HepG2 (cell line): ENCODE data around the gene HEY2. TPM values are rescaled to one million over a fixed set of nuclear protein-coding genes. Genes with fewer than 3 reads are reported as not detected.

Experiments used
- ATAC-seq: fragments of 200-7000 bp; cut with Tn5 transposase; 3 replicates; pipeline ENCODE4 v1.9.1; 2020; ENCODE audit warnings: mild to moderate bottlenecking, moderate library complexity
- BruUV-seq: library from RNA; stranded (reverse); fragments of 400-500 nt; replicated peaks from 2 replicates; lab custom pipeline; 2021; lab: Mats Ljungman, UMichigan
- CTCF ChIA-PET: fragments of 300-600 bp; formaldehyde crosslinking; extraction: SDS; loops from one replicate; lab custom pipeline; 2021; ENCODE audit warnings: low total read pairs, inconsistent platforms, low intra/inter-chr PET ratio; lab: Yijun Ruan, JAX
- POLR2A ChIA-PET: fragments of 350-600 bp; sonication (Branson Sonifier 250); formaldehyde crosslinking; loops from one replicate; lab custom pipeline; 2020; ENCODE audit warnings: antibody characterized with exemption, inconsistent platforms; lab: Yijun Ruan, JAX
- DNase-seq: peaks from one replicate; pipeline ENCODE4 v3.0.0-alpha.2; 2015; ENCODE audit warnings: low spot score
- FAIRE-seq: peaks from 3 replicates; lab custom pipeline; 2011; peaks lifted over from hg19 to GRCh38; lab: Jason Lieb, UNC
- H2AFZ ChIP-seq: one replicate; pipeline ENCODE4 v1.6.1; 2011; ENCODE audit warnings: low read length, inconsistent platforms
- H3K27ac ChIP-seq: fragments of 300-600 bp; 3 replicates; pipeline ENCODE4 v1.8.0; 2011; ENCODE audit warnings: mixed run types, mild to moderate bottlenecking, mixed read lengths, low read length, inconsistent platforms; ENCODE audit not compliant: insufficient read depth; ENCODE audit errors: extremely low read length
- H3K27me3 ChIP-seq, 2 experiments: fragments of 200-600 bp in 1 of 2; 2 replicates in 1 of 2; 3 replicates in 1 of 2; pipeline versions ENCODE4 v1.6.0 to v1.8.0; 2011; ENCODE audit warnings: low read length in 2 of 2, mild to moderate bottlenecking in 2 of 2, moderate library complexity in 2 of 2, inconsistent platforms in 1 of 2; ENCODE audit not compliant: insufficient read depth in 2 of 2, control insufficient read depth in 1 of 2
- H3K36me3 ChIP-seq, 2 experiments: fragments of 200-600 bp in 1 of 2; replicated peaks in 1 of 2; 2 replicates in 1 of 2; 3 replicates in 1 of 2; pipeline versions ENCODE4 v1.5.1 to v1.8.0; 2011; ENCODE audit warnings: low read length in 2 of 2, inconsistent platforms in 1 of 2; ENCODE audit not compliant: insufficient read depth in 2 of 2, control insufficient read depth in 1 of 2
- H3K4me1 ChIP-seq: 2 replicates; pipeline ENCODE4 v1.5.1; 2012; ENCODE audit warnings: low read length, inconsistent platforms; ENCODE audit not compliant: insufficient read depth
- H3K4me2 ChIP-seq: 2 replicates; pipeline ENCODE4 v1.6.0; 2011; ENCODE audit warnings: low read depth, low read length, inconsistent platforms
- H3K4me3 ChIP-seq, 3 experiments: fragments of 200-600 bp in 1 of 3; sonication (generic), shearing (Covaris generic) in 1 of 3; replicated peaks in 1 of 3; 2 replicates each; pipeline ENCODE4 v1.5.1; 2011 to 2016; ENCODE audit warnings: low read length in 3 of 3, inconsistent platforms in 2 of 3, low read depth in 2 of 3, mild to moderate bottlenecking in 2 of 3, control low read depth in 1 of 3, mixed read lengths in 1 of 3; ENCODE audit not compliant: insufficient read depth in 1 of 3
- H3K79me2 ChIP-seq: one replicate; pipeline ENCODE4 v1.6.1; 2011; ENCODE audit warnings: low read length, inconsistent platforms; ENCODE audit not compliant: insufficient read depth
- H3K9ac ChIP-seq: 2 replicates; pipeline ENCODE4 v1.6.0; 2011; ENCODE audit warnings: mild to moderate bottlenecking, low read depth, low read length, inconsistent platforms; ENCODE audit not compliant: insufficient read depth
- H3K9me3 ChIP-seq: 2 replicates; pipeline ENCODE4 v1.5.1; 2012; ENCODE audit warnings: mild to moderate bottlenecking, low read length
- H4K20me1 ChIP-seq: 2 replicates; pipeline ENCODE4 v1.6.0; 2011; ENCODE audit warnings: inconsistent platforms, mild to moderate bottlenecking, low read length, moderate library complexity; ENCODE audit not compliant: insufficient read depth
- MZF1 ChIP-seq: sonication (generic); formaldehyde crosslinking; IDR thresholded peaks from 2 replicates; pipeline ENCODE4 v1.8.1; 2023; ENCODE audit warnings: mild to moderate bottlenecking, missing genetic modification reagents, borderline replicate concordance
- TGIF2 ChIP-seq: IDR thresholded peaks from 2 replicates; pipeline ENCODE4 v1.6.1; 2016; ENCODE audit warnings: control low read depth, missing compliant biosample characterization
- ZBTB26 ChIP-seq: IDR thresholded peaks from 2 replicates; pipeline ENCODE4 v1.6.1; 2016; ENCODE audit warnings: missing compliant biosample characterization, missing genetic modification reagents, borderline replicate concordance
- ZBTB37 ChIP-seq: sonication (generic); formaldehyde crosslinking; IDR thresholded peaks from 2 replicates; pipeline ENCODE4 v1.4.0; 2020; ENCODE audit warnings: mild to moderate bottlenecking, missing genetic modification reagents
- ZC3H4 ChIP-seq: sonication (generic); formaldehyde crosslinking; IDR thresholded peaks from 2 replicates; pipeline ENCODE4 v1.4.0; 2020; ENCODE audit warnings: missing genetic modification reagents, borderline replicate concordance
- ZNF672 ChIP-seq: sonication (generic); formaldehyde crosslinking; IDR thresholded peaks from 2 replicates; pipeline ENCODE4 v1.8.1; 2022; ENCODE audit warnings: missing genetic modification reagents
- ZNF703 ChIP-seq: sonication (generic); formaldehyde crosslinking; IDR thresholded peaks from 2 replicates; pipeline ENCODE4 v1.5.1; 2020; ENCODE audit warnings: missing genetic modification reagents, mild to moderate bottlenecking, moderate library complexity, borderline replicate concordance
- ZNF781 ChIP-seq: sonication (generic); formaldehyde crosslinking; IDR thresholded peaks from 2 replicates; pipeline ENCODE4 v1.5.1; 2020; ENCODE audit warnings: borderline replicate concordance, mild to moderate bottlenecking, missing genetic modification reagents; ENCODE audit errors: not compliant biosample characterization
- ZNF878 ChIP-seq: sonication (generic); formaldehyde crosslinking; IDR thresholded peaks from 2 replicates; pipeline ENCODE4 v1.8.1; 2023; ENCODE audit warnings: mild to moderate bottlenecking, missing genetic modification reagents, moderate library complexity
- WGBS: methylation state at CpG from one replicate; pipeline ENCODE4 v1.1.6; 2017; ENCODE audit warnings: low lambda C conversion rate; 5-methylcytosine and 5-hydroxymethylcytosine counted together
- in situ Hi-C: cut with HindIII; loops from 2 replicates; pipeline ENCODE4 v1.10.0; 2017; ENCODE audit warnings: low pct_unique_long_range_greater_than_20kb; ENCODE audit not compliant: extremely low pct_ligation_motif_present
- intact Hi-C: fragments of 100-400 bp; cut with micrococcal nuclease; formaldehyde crosslinking; loops from one replicate; pipeline ENCODE4 v1.10.0; 2022; ENCODE audit not compliant: unreplicated experiment
- polyA plus RNA-seq, 8 experiments: library from polyadenylated mRNA; depleted of rRNA in 3 of 8; stranded (reverse) in 7 of 8; unstranded in 1 of 8; fragments of >200 nt; fragmentation: Illumina TruSeq in 4 of 8; extraction: Trizol in 4 of 8; gene quantifications; 2 replicates each; pipeline versions ENCODE4 v1.2.1 to v1.2.3, GENCODE V29; 2011 to 2016; ENCODE audit warnings: low read depth in 4 of 8, missing spikeins in 1 of 8, mixed read lengths in 1 of 8; ENCODE audit not compliant: insufficient read depth in 1 of 8
- total RNA-seq, 5 experiments: library from RNA; depleted of rRNA; stranded (reverse); fragments of >200 nt; fragmentation: Illumina TruSeq; extraction: Trizol; gene quantifications; 2 replicates each; pipeline ENCODE4 v1.2.3, GENCODE V29; 2016; ENCODE audit warnings: low read depth in 1 of 5
- TF ChIP-seq, protein P1 (sequence below): sonication (generic); IDR thresholded peaks from 2 replicates; pipeline ENCODE4 v1.6.1; 2016; ENCODE audit warnings: low read depth, borderline replicate concordance
- TF ChIP-seq, protein P2 (sequence below): sonication (generic); formaldehyde crosslinking; IDR thresholded peaks from 2 replicates; pipeline ENCODE4 v1.4.0; 2020; ENCODE audit warnings: low read depth, missing genetic modification reagents

HEY2 gene
- total and polyA plus RNA-seq, 2 of the 13 experiments (the other 11 are each of a cell fraction or from before 2014, with no cell fraction given), result 0.04 TPM

DNA sequence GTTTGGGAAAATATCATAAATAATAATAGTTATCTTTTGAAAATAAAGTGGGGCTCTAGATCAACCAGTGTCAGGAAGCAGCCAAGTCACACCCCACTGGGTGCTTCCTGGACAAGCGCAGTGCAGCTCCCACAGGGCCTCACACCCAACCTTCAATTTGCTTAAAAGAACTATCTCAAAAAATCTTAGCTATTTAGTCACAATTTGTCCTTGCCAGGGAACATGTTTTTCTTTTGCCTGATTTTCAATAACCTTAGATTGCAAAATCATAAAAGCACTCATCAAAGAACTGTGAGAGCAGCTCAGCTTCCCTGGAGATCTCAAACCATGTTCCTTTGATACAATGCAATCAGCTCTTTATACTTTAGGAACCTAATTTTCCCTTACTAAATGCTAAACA, 39.7 kb downstream of the HEY2 start (continued):
- TF ChIP-seq ZBTB37 (CRISPR knock-in tag) (no peak), ZNF703 (CRISPR knock-in tag) (no peak), ZNF672 (CRISPR knock-in tag) (no peak)

DNA sequence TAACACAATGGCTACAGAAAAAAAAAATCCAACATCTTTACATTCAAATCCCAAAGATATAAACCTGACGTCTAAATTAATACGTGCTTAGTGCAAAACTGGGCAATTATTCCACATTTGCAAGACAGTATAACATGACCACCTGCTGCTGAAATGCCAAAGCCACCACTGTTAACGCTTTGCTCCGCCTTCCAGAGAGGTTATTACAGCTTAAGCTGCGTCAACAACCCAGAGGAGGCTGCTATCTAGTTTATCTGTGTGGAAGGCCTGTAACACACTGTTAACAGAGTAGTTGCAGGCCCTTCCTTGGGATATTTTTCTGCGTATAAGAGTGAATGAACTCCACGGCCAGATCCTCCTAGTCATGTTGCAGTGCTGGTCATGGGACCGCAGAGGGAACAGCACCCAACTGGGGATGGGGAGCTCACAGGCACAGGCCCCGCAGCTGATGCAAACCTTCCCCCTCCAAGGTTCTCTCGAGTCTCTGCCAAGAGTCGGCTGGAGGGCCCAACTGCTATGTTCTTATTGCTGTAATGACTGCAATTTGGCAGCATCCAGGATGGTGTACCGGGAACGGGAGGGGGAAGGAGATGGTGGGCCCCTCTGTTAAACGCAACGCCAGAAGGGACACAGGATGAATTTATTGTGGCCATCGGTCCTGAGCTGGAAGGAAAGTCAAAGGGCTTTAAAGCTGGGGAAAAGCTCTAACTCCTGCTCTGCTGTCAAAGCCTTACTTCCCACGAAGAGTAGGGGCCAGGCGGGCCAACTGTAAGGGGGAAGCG, 40.3 kb downstream of the HEY2 start:
- Histone ChIP-seq H3K4me3 (peak overlapping the region; percentile 90 to 97 (median 94)), H3K27ac (peak overlapping the region; percentile 88), H3K9ac (peak overlapping the region; percentile 83), H3K4me1 (peaks cover 37% of the 10 kb centered on the region), H3K36me3 (no peaks in the 10 kb centered on the region), H3K9me3 (no peaks in the 10 kb centered on the region), H3K4me2 (peak overlapping the region; percentile 87), H2AFZ (peak overlapping the region; percentile 89), H3K27me3 (no peaks in the 10 kb centered on the region; a peak in 2 of 5 replicates), H4K20me1 (no peaks in the 10 kb centered on the region), H3K79me2 (peaks cover 26% of the 10 kb centered on the region)
- WGBS, result 2% methylated on average over 18 of the region's 19 CpGs
- FAIRE-seq, result no peak
- CTCF ChIA-PET, result no interaction called here
- in situ Hi-C loops, result loop anchor here (5.0 kb wide), 1 partner anchor 163 kb away; no protein-coding TSS in a partner anchor
- ATAC-seq, result peak; percentile 63
- intact Hi-C loops, result loop anchor here (1.0 to 5.0 kb wide), 7 partner anchors 9 to 197 kb away; partner anchors contain the start of gene TRMT11
- POLR2A ChIA-PET, result interaction anchor here (0.7 to 4.0 kb wide), 22 partner anchors 9 to 1477 kb away, joined by 3 to 107 read pairs (median 4); partner anchors contain the start of genes HDDC2, HINT3, RNF146 and TRMT11
- BruUV-seq, result TSS peak; percentile 88
- peak; percentile 54 for DNase-seq
- TF ChIP-seq TGIF2 (CRISPR knock-in tag) (peak; percentile 89), ZNF781 (CRISPR knock-in tag) (peak; percentile 52), MZF1 (CRISPR knock-in tag) (0 out of 2 replicates have a peak, but pooled peaks have one; percentile 57), ZC3H4 (CRISPR knock-in tag) (peak; percentile 38; the same call in 1 of the 2 replicates), ZBTB26 (CRISPR knock-in tag) (peak; percentile 60; the same call in 1 of the 2 replicates), ZNF878 (CRISPR knock-in tag) (peak; percentile 51)
- TF ChIP-seq, protein P1, sequence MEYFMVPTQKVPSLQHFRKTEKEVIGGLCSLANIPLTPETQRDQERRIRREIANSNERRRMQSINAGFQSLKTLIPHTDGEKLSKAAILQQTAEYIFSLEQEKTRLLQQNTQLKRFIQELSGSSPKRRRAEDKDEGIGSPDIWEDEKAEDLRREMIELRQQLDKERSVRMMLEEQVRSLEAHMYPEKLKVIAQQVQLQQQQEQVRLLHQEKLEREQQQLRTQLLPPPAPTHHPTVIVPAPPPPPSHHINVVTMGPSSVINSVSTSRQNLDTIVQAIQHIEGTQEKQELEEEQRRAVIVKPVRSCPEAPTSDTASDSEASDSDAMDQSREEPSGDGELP, result peak; percentile 44; the same call in 1 of the 2 replicates
- TF ChIP-seq, protein P2, sequence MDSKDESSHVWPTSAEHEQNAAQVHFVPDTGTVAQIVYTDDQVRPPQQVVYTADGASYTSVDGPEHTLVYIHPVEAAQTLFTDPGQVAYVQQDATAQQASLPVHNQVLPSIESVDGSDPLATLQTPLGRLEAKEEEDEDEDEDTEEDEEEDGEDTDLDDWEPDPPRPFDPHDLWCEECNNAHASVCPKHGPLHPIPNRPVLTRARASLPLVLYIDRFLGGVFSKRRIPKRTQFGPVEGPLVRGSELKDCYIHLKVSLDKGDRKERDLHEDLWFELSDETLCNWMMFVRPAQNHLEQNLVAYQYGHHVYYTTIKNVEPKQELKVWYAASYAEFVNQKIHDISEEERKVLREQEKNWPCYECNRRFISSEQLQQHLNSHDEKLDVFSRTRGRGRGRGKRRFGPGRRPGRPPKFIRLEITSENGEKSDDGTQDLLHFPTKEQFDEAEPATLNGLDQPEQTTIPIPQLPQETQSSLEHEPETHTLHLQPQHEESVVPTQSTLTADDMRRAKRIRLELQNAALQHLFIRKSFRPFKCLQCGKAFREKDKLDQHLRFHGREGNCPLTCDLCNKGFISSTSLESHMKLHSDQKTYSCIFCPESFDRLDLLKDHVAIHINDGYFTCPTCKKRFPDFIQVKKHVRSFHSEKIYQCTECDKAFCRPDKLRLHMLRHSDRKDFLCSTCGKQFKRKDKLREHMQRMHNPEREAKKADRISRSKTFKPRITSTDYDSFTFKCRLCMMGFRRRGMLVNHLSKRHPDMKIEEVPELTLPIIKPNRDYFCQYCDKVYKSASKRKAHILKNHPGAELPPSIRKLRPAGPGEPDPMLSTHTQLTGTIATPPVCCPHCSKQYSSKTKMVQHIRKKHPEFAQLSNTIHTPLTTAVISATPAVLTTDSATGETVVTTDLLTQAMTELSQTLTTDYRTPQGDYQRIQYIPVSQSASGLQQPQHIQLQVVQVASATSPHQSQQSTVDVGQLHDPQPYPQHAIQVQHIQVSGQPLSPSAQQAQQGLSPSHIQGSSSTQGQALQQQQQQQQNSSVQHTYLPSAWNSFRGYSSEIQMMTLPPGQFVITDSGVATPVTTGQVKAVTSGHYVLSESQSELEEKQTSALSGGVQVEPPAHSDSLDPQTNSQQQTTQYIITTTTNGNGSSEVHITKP, result 0 out of 2 replicates have a peak, but pooled peaks have one; percentile 59
